GM12878 (cell line): ENCODE measurements around the gene FGF11. TPM values are rescaled to one million over a fixed set of nuclear protein-coding genes. Genes with fewer than 3 reads are reported as not detected.

ENCODE experiments used
- ATAC-seq: fragments of 200-7000 bp; cut with Tn5 transposase; 3 replicates; pipeline ENCODE4 v1.9.1; 2020; ENCODE audit warnings: mild to moderate bottlenecking, moderate library complexity
- BruUV-seq: library from RNA; stranded (reverse); fragments of 400-500 nt; replicated peaks from 2 replicates; lab custom pipeline; 2021; lab: Mats Ljungman, UMichigan
- CTCF ChIA-PET: fragments of 300-600 bp; sonication (Branson Sonifier 250); formaldehyde crosslinking; extraction: SDS; loops from one replicate; lab custom pipeline; 2021; ENCODE audit warnings: inconsistent platforms; lab: Yijun Ruan, JAX
- POLR2A ChIA-PET: fragments of 350-600 bp; formaldehyde crosslinking; extraction: SDS; loops from one replicate; lab custom pipeline; 2021; ENCODE audit warnings: inconsistent platforms; lab: Charles Lee
- RAD21 ChIA-PET: fragments of 300-600 bp; sonication (Branson Sonifier 250); formaldehyde crosslinking; loops from one replicate; lab custom pipeline; 2023; ENCODE audit warnings: antibody characterized with exemption; ENCODE audit not compliant: unreplicated experiment; lab: Charles Lee
- SMC1A ChIA-PET: fragments of 300-600 bp; sonication (Branson Sonifier 250); formaldehyde crosslinking; loops from one replicate; lab custom pipeline; 2023; ENCODE audit not compliant: unreplicated experiment, uncharacterized antibody; lab: Charles Lee
- DNase-seq: peaks from one replicate; pipeline ENCODE4 v3.0.0-alpha.2; 2011; ENCODE audit warnings: low read depth, low spot score
- FAIRE-seq: peaks from 3 replicates; lab custom pipeline; 2011; peaks lifted over from hg19 to GRCh38; lab: Jason Lieb, UNC
- H2AFZ ChIP-seq: 2 replicates; pipeline ENCODE4 v1.6.0; 2011; ENCODE audit warnings: low read depth, low read length, control low read depth; ENCODE audit not compliant: control insufficient read depth
- H3K27ac ChIP-seq: 2 replicates; pipeline ENCODE4 v1.5.1; 2011; ENCODE audit warnings: control low read depth; ENCODE audit not compliant: control insufficient read depth, insufficient read depth
- H3K27me3 ChIP-seq, 2 experiments: replicated peaks in 1 of 2; 2 replicates each; pipeline versions ENCODE4 v1.6.0 to v1.6.1; 2011; ENCODE audit warnings: low read length in 1 of 2; ENCODE audit not compliant: control insufficient read depth in 2 of 2, insufficient read depth in 2 of 2
- H3K36me3 ChIP-seq, 2 experiments: 2 replicates each; pipeline ENCODE4 v1.5.1; 2011; ENCODE audit warnings: low read length in 1 of 2; ENCODE audit not compliant: control insufficient read depth in 2 of 2, insufficient read depth in 2 of 2
- H3K4me1 ChIP-seq: 2 replicates; pipeline ENCODE4 v1.6.1; 2011; ENCODE audit warnings: mild to moderate bottlenecking, low read length, moderate library complexity, mixed read lengths; ENCODE audit not compliant: control insufficient read depth, insufficient read depth
- H3K4me2 ChIP-seq: 2 replicates; pipeline ENCODE4 v1.6.0; 2011; ENCODE audit warnings: control low read depth; ENCODE audit not compliant: control insufficient read depth, insufficient read depth
- H3K4me3 ChIP-seq: fragments of 200-600 bp; sonication (generic); 2 replicates; pipeline ENCODE4 v1.5.1; 2016
- H3K79me2 ChIP-seq: 2 replicates; pipeline ENCODE4 v1.6.0; 2011; ENCODE audit warnings: low read length; ENCODE audit not compliant: control insufficient read depth, insufficient read depth
- H3K9ac ChIP-seq: 2 replicates; pipeline ENCODE4 v1.8.0; 2011; ENCODE audit warnings: low read length, control low read depth, mixed read lengths; ENCODE audit not compliant: control insufficient read depth, insufficient read depth
- H3K9me3 ChIP-seq: replicated peaks from 3 replicates; pipeline ENCODE4 v1.5.1; 2011; ENCODE audit warnings: mild to moderate bottlenecking, low read length; ENCODE audit not compliant: control insufficient read depth, insufficient read depth
- H4K20me1 ChIP-seq: 2 replicates; pipeline ENCODE4 v1.6.0; 2011; ENCODE audit not compliant: control insufficient read depth, insufficient read depth
- NR2C2 ChIP-seq: IDR thresholded peaks from 2 replicates; pipeline ENCODE4 v1.6.1; 2011; ENCODE audit warnings: borderline replicate concordance, low read depth; ENCODE audit not compliant: control insufficient read depth, insufficient read length
- PRDM15 ChIP-seq: fragments of 450-650 bp; formaldehyde crosslinking; IDR thresholded peaks from 2 replicates; pipeline ENCODE4 v1.4.0; 2020; ENCODE audit warnings: mild to moderate bottlenecking, moderate library complexity
- RFX5 ChIP-seq: IDR thresholded peaks from 2 replicates; pipeline ENCODE4 v1.6.1; 2011; ENCODE audit warnings: low read depth, low read length, improper control_type of control experiment
- YY1 ChIP-seq: IDR thresholded peaks from 2 replicates; pipeline ENCODE4 v1.6.1; 2011; ENCODE audit warnings: low read depth, mild to moderate bottlenecking, low read length
- ZNF687 ChIP-seq: fragments of 450-650 bp; IDR thresholded peaks from 2 replicates; pipeline ENCODE4 v1.6.1; 2017; ENCODE audit warnings: mild to moderate bottlenecking, moderate library complexity
- WGBS: methylation state at CpG from one replicate; pipeline ENCODE4 v1.1.6; 2016; ENCODE audit warnings: low lambda C conversion rate; ENCODE audit not compliant: insufficient replicate concordance, insufficient coverage; ENCODE audit errors: missing lambda C conversion rate; 5-methylcytosine and 5-hydroxymethylcytosine counted together
- in situ Hi-C: fragments of 300-500 bp; cut with MboI; formaldehyde crosslinking; loops from 9 replicates; pipeline ENCODE4 v1.14.3; 2018; ENCODE audit warnings: mixed read lengths
- intact Hi-C: fragments of 100-400 bp; cut with micrococcal nuclease; formaldehyde crosslinking; loops from one replicate; pipeline ENCODE4 v1.14.2; 2022; ENCODE audit not compliant: unreplicated experiment
- polyA plus RNA-seq, 11 experiments: library from polyadenylated mRNA; depleted of rRNA in 4 of 11; unstranded in 6 of 11; stranded (reverse) in 5 of 11; fragments of >200 nt; fragmentation: Nextera tagmentation in 4 of 11; fragmentation: Illumina TruSeq in 1 of 11; extraction: Ambion mirVana in 4 of 11; extraction: Trizol in 1 of 11; gene quantifications; 1 replicate in 1 of 11; 2 replicates in 10 of 11; pipeline versions ENCODE4 v1.2.1 to v1.2.3, GENCODE V29; 2011 to 2016; ENCODE audit warnings: inconsistent platforms in 2 of 11, missing spikeins in 2 of 11, low read depth in 1 of 11
- total RNA-seq, 4 experiments: library from RNA; depleted of rRNA in 3 of 4; stranded (reverse); fragments of >200 nt in 3 of 4; fragmentation: Illumina TruSeq in 1 of 4; extraction: Trizol in 1 of 4; gene quantifications; 2 replicates each; pipeline versions ENCODE4 v1.2.1 to v1.2.3, GENCODE V29; 2013 to 2021

Gene FGF11
- total and polyA plus RNA-seq, 10 of the 15 experiments (the other 5 are each of a cell fraction or from before 2014, with no cell fraction given), result 0.69 to 21.1 (median 2.6) TPM

GRCh38 chr17:7445619-7445968, 6.3 kb downstream of the FGF11 start:
- Histone ChIP-seq H2AFZ (peak overlapping the region; percentile 51; the same call in 1 of the 2 replicates), H3K9me3 (no peaks in the 10 kb centered on the region), H3K4me3 (peak overlapping the region; percentile 55; the same call in 1 of the 2 replicates), H3K27me3 (peaks cover 1 to 5% of the 10 kb centered on the region in 2 experiments; a peak in 3 of 4 replicates), H3K4me2 (peak overlapping the region; percentile 97), H4K20me1 (no peaks in the 10 kb centered on the region), H3K9ac (no peak overlapping the region; the same call in 1 of the 2 replicates), H3K4me1 (peaks cover 12% of the 10 kb centered on the region), H3K36me3 (no peaks in the 10 kb centered on the region), H3K27ac (no peak overlapping the region), H3K79me2 (no peaks in the 10 kb centered on the region)
- intact Hi-C loops (no loop called here), in situ Hi-C loops (no loop called here)
- 5% methylated on average over 15 of the region's 16 CpGs for WGBS
- FAIRE-seq, result no peak
- RAD21 ChIA-PET, result interaction anchor here (0.5 to 2.7 kb wide), 5 partner anchors 10 to 155 kb away, joined by 3 to 9 read pairs (median 4); partner anchors contain the start of gene TMEM102
- SMC1A ChIA-PET, result no interaction called here
- no peak for DNase-seq
- TF ChIP-seq PRDM15 (CRISPR knock-in tag) (no peak), RFX5 (no peak), NR2C2 (no peak), YY1 (no peak), ZNF687 (no peak)
- no TSS peak for BruUV-seq
- POLR2A ChIA-PET, result interaction anchor here (0.5 to 1.9 kb wide), 5 partner anchors 9 to 225 kb away, joined by 3 to 4 read pairs (median 3); no protein-coding TSS in a partner anchor
- peak; percentile 51 for ATAC-seq
- CTCF ChIA-PET, result interaction anchor here (0.6 to 2.7 kb wide), 2 partner anchors 9 kb away, joined by 3 to 10 read pairs; no protein-coding TSS in a partner anchor
